Ecto neural progenitor cell (in vitro differentiated cells): ENCODE measurements around the gene CASQ1.

ENCODE experiments used
- DNase-seq: peaks from one replicate; pipeline ENCODE4 v3.0.0-alpha.2; 2018; ENCODE audit warnings: low spot score

CASQ1 gene

GRCh38 chr1:160227034-160227433 lies 36.7 kb downstream of the CASQ1 start:
- DNase-seq: no peak

- DNase-seq: no peak
Measured at GRCh38 chr1:160227561-160227960, 37.2 kb downstream of the CASQ1 start.

- DNase-seq: no peak
Measured at GRCh38 chr1:160228431-160228830, 38.1 kb downstream of the CASQ1 start.

- DNase-seq: no peak
Measured at GRCh38 chr1:160232911-160233310, 42.5 kb downstream of the CASQ1 start.

- DNase-seq: no peak
Measured at GRCh38 chr1:160236806-160237205, 46.4 kb downstream of the CASQ1 start.

- no peak for DNase-seq
Measured at GRCh38 chr1:160237558-160237957, 47.2 kb downstream of the CASQ1 start.

GRCh38 chr1:160238408-160238807 lies 48.0 kb downstream of the CASQ1 start:
- no peak for DNase-seq

- no peak for DNase-seq
Measured at GRCh38 chr1:160239582-160240299, 49.4 kb downstream of the CASQ1 start.

- DNase-seq: no peak
Measured at GRCh38 chr1:160243767-160244166, 53.4 kb downstream of the CASQ1 start.

- no peak for DNase-seq
Measured at GRCh38 chr1:160244209-160244608, 53.8 kb downstream of the CASQ1 start.

- DNase-seq: no peak
Measured at GRCh38 chr1:160245434-160245833, 55.1 kb downstream of the CASQ1 start.

- no peak for DNase-seq
Measured at GRCh38 chr1:160247053-160247452, 56.7 kb downstream of the CASQ1 start.

GRCh38 chr1:160251011-160251410 lies 60.6 kb downstream of the CASQ1 start:
- no peak for DNase-seq
